Measurements from ENCODE around the gene NRP2. TPM values are rescaled to one million over a fixed set of nuclear protein-coding genes. Genes with fewer than 3 reads are reported as not detected.

NRP2 gene
- total RNA-seq, 4 donors from 2014 or later, result 35.9 to 156 (median 114) TPM

- H3K27me3 ChIP-seq, result no peaks in the 10 kb centered on the region
- TF ChIP-seq CTCF (IDR thresholded peaks at IDR 0.05) (no peak), POLR2A (IDR thresholded peaks at IDR 0.05) (no peak)
- intact Hi-C loops (cut with DNase I; ENCODE audit: low total_unique reads), result no loop called here
- H3K9me3 ChIP-seq, result peaks cover 0 to 8% of the 10 kb centered on the region in 2 donors
- DNase-seq, result no peak
- H3K4me3 ChIP-seq, result no peak overlapping the region
- H3K27ac ChIP-seq, result peak overlapping the region; percentile 74 to 87
- peaks cover 7% of the 10 kb centered on the region in 2 donors for H3K4me1 ChIP-seq
- no peaks in the 10 kb centered on the region for H3K36me3 ChIP-seq
Observed at GRCh38 chr2:205800224-205800623, 117.9 kb downstream of the NRP2 start.

GRCh38 chr2:205800773-205801172 lies 118.5 kb downstream of the NRP2 start:
- Histone ChIP-seq H3K9me3 (peaks cover 0 to 8% of the 10 kb centered on the region in 2 donors), H3K27me3 (no peaks in the 10 kb centered on the region), H3K27ac (peak overlapping the region; percentile 74 to 87), H3K36me3 (no peaks in the 10 kb centered on the region), H3K4me1 (peaks cover 7% of the 10 kb centered on the region in 2 donors), H3K4me3 (no peak overlapping the region)
- DNase-seq, result peak; percentile 77 to 87
- TF ChIP-seq CTCF (IDR thresholded peaks at IDR 0.05), result no peak
- TF ChIP-seq POLR2A (IDR thresholded peaks at IDR 0.05), result no peak
- intact Hi-C loops (cut with DNase I; ENCODE audit: low total_unique reads), result no loop called here

- H3K4me1 ChIP-seq, result peaks cover 7% of the 10 kb centered on the region in 2 donors
- peaks cover 0 to 8% of the 10 kb centered on the region in 2 donors for H3K9me3 ChIP-seq
- TF ChIP-seq CTCF (IDR thresholded peaks at IDR 0.05) (no peak), POLR2A (IDR thresholded peaks at IDR 0.05) (no peak)
- H3K4me3 ChIP-seq, result no peak overlapping the region
- peak overlapping the region; percentile 74 to 87 for H3K27ac ChIP-seq
- intact Hi-C loops (cut with DNase I; ENCODE audit: low total_unique reads), result no loop called here
- no peaks in the 10 kb centered on the region for H3K36me3 ChIP-seq
- no peaks in the 10 kb centered on the region for H3K27me3 ChIP-seq
- no peak for DNase-seq
Observed at GRCh38 chr2:205802065-205802464, 119.8 kb downstream of the NRP2 start.

GRCh38 chr2:205802941-205803340 lies 120.6 kb downstream of the NRP2 start:
- no peaks in the 10 kb centered on the region for H3K36me3 ChIP-seq
- intact Hi-C loops (cut with DNase I; ENCODE audit: low total_unique reads), result no loop called here
- peaks cover 7% of the 10 kb centered on the region in 2 donors for H3K4me1 ChIP-seq
- peaks cover 0 to 8% of the 10 kb centered on the region in 2 donors for H3K9me3 ChIP-seq
- H3K4me3 ChIP-seq, result no peak overlapping the region
- TF ChIP-seq POLR2A (IDR thresholded peaks at IDR 0.05), result no peak
- TF ChIP-seq CTCF (IDR thresholded peaks at IDR 0.05), result no peak
- DNase-seq, result no peak
- no peaks in the 10 kb centered on the region for H3K27me3 ChIP-seq
- H3K27ac ChIP-seq, result no peak overlapping the region

GRCh38 chr2:205803500-205803899 lies 121.2 kb downstream of the NRP2 start:
- peaks cover 0 to 3% of the 10 kb centered on the region in 2 donors for H3K9me3 ChIP-seq
- H3K36me3 ChIP-seq, result no peaks in the 10 kb centered on the region
- H3K27ac ChIP-seq, result no peak overlapping the region
- no peak overlapping the region for H3K4me3 ChIP-seq
- intact Hi-C loops (cut with DNase I; ENCODE audit: low total_unique reads), result no loop called here
- TF ChIP-seq CTCF (IDR thresholded peaks at IDR 0.05), result no peak
- TF ChIP-seq POLR2A (IDR thresholded peaks at IDR 0.05), result no peak
- H3K4me1 ChIP-seq, result peaks cover 7% of the 10 kb centered on the region in 2 donors
- no peak for DNase-seq
- no peaks in the 10 kb centered on the region for H3K27me3 ChIP-seq
